HUES48 (cell line): Measurements from ENCODE around the gene ODF2.

Source experiments
- H3K27ac ChIP-seq: one replicate; pipeline ENCODE4 v1.7.0; 2013; ENCODE audit warnings: low read depth, low read length, inconsistent platforms
- H3K27me3 ChIP-seq: 2 replicates; pipeline ENCODE4 v1.6.1; 2013; ENCODE audit warnings: mild to moderate bottlenecking, low read length; ENCODE audit not compliant: control insufficient read depth, insufficient read depth
- H3K36me3 ChIP-seq: 2 replicates; pipeline ENCODE4 v1.6.1; 2013; ENCODE audit warnings: low read length; ENCODE audit not compliant: control insufficient read depth, insufficient read depth
- H3K4me1 ChIP-seq: 2 replicates; pipeline ENCODE4 v1.6.1; 2013; ENCODE audit warnings: mild to moderate bottlenecking, low read length; ENCODE audit not compliant: control insufficient read depth, insufficient read depth
- H3K4me3 ChIP-seq: 2 replicates; pipeline ENCODE4 v1.5.1; 2013; ENCODE audit warnings: mild to moderate bottlenecking, low read depth, low read length
- H3K9ac ChIP-seq: 2 replicates; pipeline ENCODE4 v1.6.1; 2013; ENCODE audit warnings: mild to moderate bottlenecking, low read depth, low read length, moderate library complexity
- H3K9me3 ChIP-seq: 2 replicates; pipeline ENCODE4 v1.6.1; 2013; ENCODE audit warnings: low read length; ENCODE audit not compliant: control insufficient read depth, insufficient read depth

Gene ODF2

GRCh38 chr9:128448746-128449145 is 7.1 kb upstream of the ODF2 start:
- Histone ChIP-seq H3K27ac (no peak overlapping the region), H3K27me3 (peaks cover 24% of the 10 kb centered on the region; the same call in 1 of the 2 replicates), H3K36me3 (no peaks in the 10 kb centered on the region), H3K4me3 (no peak overlapping the region), H3K9me3 (no peaks in the 10 kb centered on the region), H3K9ac (no peak overlapping the region), H3K4me1 (no peaks in the 10 kb centered on the region)

GRCh38 chr9:128454991-128455390 is 815 bp upstream of the ODF2 start:
- no peak overlapping the region for H3K9ac ChIP-seq
- no peaks in the 10 kb centered on the region for H3K9me3 ChIP-seq
- peaks cover 61% of the 10 kb centered on the region for H3K27me3 ChIP-seq
- peaks cover 8% of the 10 kb centered on the region; the same call in 1 of the 2 replicates for H3K4me1 ChIP-seq
- no peak overlapping the region for H3K27ac ChIP-seq
- H3K4me3 ChIP-seq: no peak overlapping the region
- H3K36me3 ChIP-seq: peaks cover under 1% of the 10 kb centered on the region; the same call in 1 of the 2 replicates

- H3K27ac ChIP-seq: no peak overlapping the region
Observed at GRCh38 chr9:128456613-128457061, 831 bp downstream of the ODF2 start.

GRCh38 chr9:128457207-128457606 is 1.4 kb downstream of the ODF2 start:
- Histone ChIP-seq H3K27me3 (peaks cover 70% of the 10 kb centered on the region), H3K4me1 (peaks cover 8% of the 10 kb centered on the region; the same call in 1 of the 2 replicates), H3K4me3 (peak overlapping the region; percentile 82), H3K36me3 (peaks cover 8% of the 10 kb centered on the region; the same call in 1 of the 2 replicates), H3K9me3 (no peaks in the 10 kb centered on the region), H3K27ac (peak overlapping the region; percentile 28), H3K9ac (no peak overlapping the region)

More at GRCh38 chr9:128456613-128457061, 831 bp downstream of the ODF2 start:
- Histone ChIP-seq H3K9me3 (no peaks in the 10 kb centered on the region), H3K4me1 (peaks cover 8% of the 10 kb centered on the region; the same call in 1 of the 2 replicates), H3K27me3 (peaks cover 74% of the 10 kb centered on the region), H3K4me3 (peak overlapping the region; percentile 82), H3K36me3 (peaks cover 8% of the 10 kb centered on the region; the same call in 1 of the 2 replicates), H3K9ac (no peak overlapping the region)

- Histone ChIP-seq H3K4me1 (peaks cover 8% of the 10 kb centered on the region; the same call in 1 of the 2 replicates), H3K27ac (no peak overlapping the region), H3K36me3 (peaks cover 12% of the 10 kb centered on the region; the same call in 1 of the 2 replicates), H3K4me3 (no peak overlapping the region), H3K9me3 (no peaks in the 10 kb centered on the region), H3K9ac (no peak overlapping the region), H3K27me3 (peaks cover 62% of the 10 kb centered on the region)
Observed at GRCh38 chr9:128459011-128459410, 3.2 kb downstream of the ODF2 start.

- Histone ChIP-seq H3K36me3 (peaks cover 7% of the 10 kb centered on the region; the same call in 1 of the 2 replicates), H3K4me3 (no peak overlapping the region), H3K27me3 (no peaks in the 10 kb centered on the region), H3K4me1 (no peaks in the 10 kb centered on the region), H3K9ac (no peak overlapping the region), H3K9me3 (no peaks in the 10 kb centered on the region), H3K27ac (no peak overlapping the region)
Observed at GRCh38 chr9:128469070-128469469, 13.3 kb downstream of the ODF2 start.

GRCh38 chr9:128470560-128470959 is 14.8 kb downstream of the ODF2 start:
- 0 out of 2 replicates have a peak, but pooled peaks cover 7% of the 10 kb centered on the region for H3K36me3 ChIP-seq
- no peaks in the 10 kb centered on the region for H3K9me3 ChIP-seq
- no peaks in the 10 kb centered on the region for H3K4me1 ChIP-seq
- no peaks in the 10 kb centered on the region for H3K27me3 ChIP-seq
- H3K4me3 ChIP-seq: no peak overlapping the region
- no peak overlapping the region for H3K27ac ChIP-seq
- H3K9ac ChIP-seq: no peak overlapping the region

GRCh38 chr9:128473104-128473503 is 17.3 kb downstream of the ODF2 start:
- H3K27ac ChIP-seq: no peak overlapping the region
- H3K9me3 ChIP-seq: no peaks in the 10 kb centered on the region
- H3K4me1 ChIP-seq: no peaks in the 10 kb centered on the region
- no peaks in the 10 kb centered on the region for H3K27me3 ChIP-seq
- H3K9ac ChIP-seq: no peak overlapping the region
- 0 out of 2 replicates have a peak, but pooled peaks cover 7% of the 10 kb centered on the region for H3K36me3 ChIP-seq
- H3K4me3 ChIP-seq: no peak overlapping the region

- Histone ChIP-seq H3K9ac (no peak overlapping the region), H3K27me3 (no peaks in the 10 kb centered on the region), H3K27ac (no peak overlapping the region), H3K36me3 (peaks cover 7% of the 10 kb centered on the region; the same call in 1 of the 2 replicates), H3K4me3 (no peak overlapping the region), H3K9me3 (no peaks in the 10 kb centered on the region), H3K4me1 (no peaks in the 10 kb centered on the region)
Observed at GRCh38 chr9:128475867-128476266, 20.1 kb downstream of the ODF2 start.

- peaks cover 8% of the 10 kb centered on the region for H3K36me3 ChIP-seq
- no peak overlapping the region for H3K27ac ChIP-seq
- H3K9me3 ChIP-seq: no peaks in the 10 kb centered on the region
- no peak overlapping the region for H3K9ac ChIP-seq
- no peaks in the 10 kb centered on the region for H3K27me3 ChIP-seq
- H3K4me1 ChIP-seq: no peaks in the 10 kb centered on the region
- no peak overlapping the region for H3K4me3 ChIP-seq
Observed at GRCh38 chr9:128479262-128479661, 23.5 kb downstream of the ODF2 start.

- no peaks in the 10 kb centered on the region for H3K27me3 ChIP-seq
- peaks cover 17% of the 10 kb centered on the region for H3K36me3 ChIP-seq
- no peak overlapping the region for H3K4me3 ChIP-seq
- H3K4me1 ChIP-seq: no peaks in the 10 kb centered on the region
- no peak overlapping the region for H3K27ac ChIP-seq
- H3K9ac ChIP-seq: no peak overlapping the region
- no peaks in the 10 kb centered on the region for H3K9me3 ChIP-seq
Observed at GRCh38 chr9:128481561-128481960, 25.8 kb downstream of the ODF2 start.
